HG03378 (cell line): ENCODE results near the gene SNX24.
"Not testable (repeated sequence)": the region's sequence is repeated elsewhere in the genome, so short reads cannot be mapped to it uniquely, and the experiment has no call there.

Experiments
- ATAC-seq: cut with Tn5 transposase; IDR thresholded peaks from one replicate; pipeline ENCODE4 v1.9.1; 2021; ENCODE audit warnings: mild to moderate bottlenecking, moderate library complexity; ENCODE audit not compliant: unreplicated experiment

The SNX24 gene, protein sequence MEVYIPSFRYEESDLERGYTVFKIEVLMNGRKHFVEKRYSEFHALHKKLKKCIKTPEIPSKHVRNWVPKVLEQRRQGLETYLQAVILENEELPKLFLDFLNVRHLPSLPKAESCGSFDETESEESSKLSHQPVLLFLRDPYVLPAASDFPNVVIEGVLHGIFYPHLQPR

DNA sequence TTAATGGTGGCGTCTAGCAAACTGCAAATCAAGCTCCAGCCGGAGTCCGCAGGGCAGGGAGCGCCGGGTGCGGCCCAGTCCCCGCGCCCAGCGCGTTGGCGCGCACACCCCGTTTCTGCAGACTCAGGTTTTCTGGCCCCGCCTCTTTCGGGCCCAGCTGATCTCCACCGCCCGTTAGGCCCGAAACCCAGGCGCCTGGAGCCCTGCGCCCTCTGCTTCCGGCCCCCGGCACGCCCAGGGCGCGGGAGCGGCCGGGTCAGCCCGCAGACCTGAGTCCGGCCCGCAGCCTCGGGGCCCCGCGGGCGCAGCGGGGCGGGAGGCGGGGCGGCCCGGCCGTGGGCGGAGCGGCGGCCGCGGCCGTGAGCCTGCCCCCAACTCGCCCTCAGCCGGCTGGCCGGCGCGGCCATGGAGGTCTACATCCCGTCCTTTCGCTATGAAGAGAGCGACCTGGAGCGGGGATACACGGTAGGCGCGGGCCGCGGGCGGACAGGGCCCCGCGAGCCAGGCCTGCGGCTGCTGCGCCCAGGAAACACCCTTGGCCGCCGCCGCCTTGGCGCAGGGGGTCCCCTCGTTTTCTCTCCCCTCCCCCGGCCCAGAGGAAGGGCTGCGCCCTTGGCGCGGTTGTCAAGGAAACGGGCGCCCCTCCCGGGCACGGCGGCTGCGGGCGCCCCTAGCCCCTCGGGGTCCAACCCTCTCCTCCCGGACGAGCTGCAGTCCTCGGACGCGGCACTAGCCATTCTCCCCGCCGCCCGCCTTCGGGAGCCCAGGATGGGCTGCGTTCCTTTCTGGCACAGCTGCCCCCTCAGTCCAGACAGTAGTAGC lies at the start of gene SNX24:
Gene SNX24 (plus strand): TSS at position 385 of the 822 bp plus-strand sequence. CDS start 21 bp downstream, at position 406.
- ATAC-seq = peak; percentile 83

DNA sequence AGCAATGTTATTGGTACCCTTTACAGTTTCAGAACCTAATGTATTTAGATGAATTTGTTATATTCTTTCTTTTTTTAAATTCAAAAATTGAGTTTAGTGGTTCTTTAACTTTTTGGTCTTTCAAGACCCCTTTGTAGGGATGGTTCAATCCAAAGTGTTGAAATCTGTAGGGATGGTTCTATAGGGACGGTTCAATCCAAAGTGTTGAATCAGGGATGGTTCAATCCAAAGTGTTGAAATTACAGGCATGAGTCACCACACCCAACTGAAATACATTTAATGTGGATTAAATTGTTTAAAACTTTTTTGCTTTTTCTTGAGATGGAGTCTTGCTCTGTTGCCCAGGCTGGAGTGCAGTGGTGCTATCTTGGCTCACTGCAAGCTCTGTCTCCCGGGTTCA lies 39.9 kb upstream of the SNX24 start:
- no peak for ATAC-seq

DNA sequence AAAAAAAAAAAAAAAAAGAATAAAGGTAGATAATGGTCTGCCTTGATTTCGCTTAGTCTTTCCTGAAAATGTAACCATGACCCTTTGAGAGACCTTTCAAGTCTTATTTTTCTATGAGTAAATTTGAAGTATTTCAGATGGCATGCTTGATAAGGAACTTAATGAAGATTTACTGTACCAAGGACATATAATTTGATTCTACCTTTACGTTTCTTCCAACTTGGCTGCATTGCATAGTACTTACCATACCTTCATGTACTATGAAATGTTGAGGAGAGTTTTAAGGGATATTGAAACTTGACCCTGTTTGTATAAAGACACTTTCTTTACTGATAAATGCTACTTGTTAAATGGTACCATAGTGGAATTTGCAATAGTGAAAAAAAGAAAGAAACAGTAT lies 35.0 kb upstream of the SNX24 start:
- ATAC-seq = no peak

DNA sequence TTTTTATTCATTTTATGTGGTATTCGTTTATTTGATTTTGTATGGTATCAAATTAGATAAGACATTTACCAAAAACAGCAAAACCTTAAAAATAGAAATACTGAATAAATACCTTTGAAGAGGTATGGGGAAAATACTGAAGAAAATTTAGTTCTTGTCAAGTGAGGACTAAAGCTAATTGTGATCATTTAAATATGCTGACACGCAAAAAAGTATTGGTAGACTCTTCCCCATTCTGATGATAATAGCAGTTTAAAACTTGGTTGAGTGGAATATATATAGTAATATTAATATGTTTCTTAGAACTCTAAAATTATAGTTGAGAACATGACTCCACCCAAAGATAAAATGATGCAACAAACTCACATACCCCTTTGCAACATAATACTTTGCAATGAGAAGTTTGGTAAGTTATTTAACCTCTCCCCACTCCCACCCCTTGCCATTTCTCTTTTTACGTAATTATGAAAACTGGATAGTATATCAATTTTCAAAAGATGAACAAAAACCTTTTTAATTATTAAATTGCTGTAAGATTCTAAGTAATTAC lies 30.1 kb upstream of the SNX24 start:
- no peak for ATAC-seq

DNA sequence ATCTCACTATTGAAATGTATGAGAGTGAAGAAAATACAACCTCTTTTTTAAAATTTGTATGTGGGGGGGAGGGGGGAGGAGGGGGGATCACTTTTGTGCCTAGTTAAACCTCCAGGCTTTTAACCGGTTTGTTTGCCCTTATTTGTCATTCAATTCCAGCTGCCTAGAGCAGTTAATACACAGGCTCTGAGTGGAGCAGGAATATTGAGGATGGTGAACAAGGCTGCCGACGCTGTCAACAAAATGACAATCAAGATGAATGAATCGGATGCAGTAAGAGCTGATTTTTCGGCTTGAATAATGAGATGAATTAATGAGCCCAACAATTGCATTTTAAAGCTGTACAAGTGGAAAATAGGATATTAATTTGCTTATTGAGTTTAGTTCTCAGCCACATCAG lies 28.7 kb upstream of the SNX24 start:
- ATAC-seq = no peak

DNA sequence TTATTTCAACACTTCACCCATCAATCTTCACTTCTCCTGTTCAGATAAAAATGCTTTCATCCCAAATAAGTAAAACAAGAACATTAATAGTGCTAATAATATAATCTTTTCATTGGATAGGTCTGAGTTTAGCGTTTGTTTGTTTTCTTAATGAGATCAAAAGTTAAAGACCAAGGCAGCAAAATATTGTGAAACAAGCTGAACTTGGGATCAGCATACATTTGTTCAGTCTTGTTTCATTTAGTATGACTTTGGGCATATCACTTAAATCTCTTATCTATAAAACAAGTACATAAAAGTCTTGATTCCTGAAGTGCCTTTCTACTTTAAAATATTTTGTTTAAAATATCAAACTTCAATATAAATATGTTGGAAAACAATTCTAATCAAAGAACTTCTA lies 13.4 kb upstream of the SNX24 start:
- no peak for ATAC-seq

DNA sequence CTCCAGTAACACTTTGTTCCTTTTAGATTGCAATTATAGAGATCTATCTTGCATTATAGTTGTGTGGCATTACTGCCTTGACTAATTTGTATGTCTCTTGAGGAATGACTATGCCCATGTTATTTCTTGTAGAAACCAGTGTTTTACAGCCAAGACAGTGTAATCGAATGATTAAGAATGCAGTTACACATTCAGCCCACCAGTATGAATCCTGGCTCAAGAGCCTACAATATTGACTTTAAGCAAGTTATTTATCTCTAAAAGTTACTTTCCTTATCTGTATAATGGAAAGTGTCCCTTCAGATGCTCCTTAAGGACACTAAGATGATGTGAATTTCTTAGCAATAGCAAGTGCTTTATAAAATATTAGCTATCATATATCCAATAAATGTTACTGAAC lies 9.7 kb upstream of the SNX24 start:
- ATAC-seq = no peak

DNA sequence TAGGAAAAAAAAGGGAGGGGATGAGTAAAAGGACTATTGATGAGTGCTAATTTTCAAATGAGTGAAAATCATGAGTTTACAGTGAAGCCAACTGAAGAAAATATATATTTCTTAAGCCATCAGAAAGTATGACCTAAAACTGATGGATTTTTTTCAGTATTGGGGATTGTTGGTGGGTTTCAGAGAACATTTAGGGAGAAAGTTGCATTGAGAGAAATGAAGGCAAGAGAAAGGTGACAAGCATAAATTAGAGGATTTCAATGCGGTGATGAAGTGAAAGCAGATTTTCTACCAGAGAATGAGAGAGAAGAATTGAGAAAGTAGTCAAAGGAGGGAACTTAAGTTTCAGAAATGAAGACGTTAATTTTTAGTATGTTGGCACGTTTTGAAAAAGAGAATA lies 8.5 kb upstream of the SNX24 start:
- no peak for ATAC-seq

DNA sequence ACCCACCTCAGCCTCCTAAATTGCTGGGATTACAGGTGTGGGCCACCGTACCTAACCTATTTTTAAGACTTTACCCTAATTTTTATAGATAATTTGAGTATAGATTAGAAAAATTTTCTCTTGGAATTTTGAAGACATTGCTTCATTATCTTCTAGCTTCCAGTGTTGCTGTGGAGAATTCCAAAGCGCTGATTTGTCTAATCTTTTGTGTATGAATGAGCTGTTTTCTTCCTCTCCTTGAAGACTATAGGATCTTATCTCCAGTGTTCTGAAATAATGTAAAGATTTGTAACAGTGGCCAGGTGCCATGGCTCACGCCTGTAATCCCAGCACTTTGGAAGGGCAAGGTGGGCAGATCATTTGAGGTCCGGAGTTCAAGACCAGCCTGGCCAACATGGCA lies 5.7 kb upstream of the SNX24 start:
- ATAC-seq = no peak

DNA sequence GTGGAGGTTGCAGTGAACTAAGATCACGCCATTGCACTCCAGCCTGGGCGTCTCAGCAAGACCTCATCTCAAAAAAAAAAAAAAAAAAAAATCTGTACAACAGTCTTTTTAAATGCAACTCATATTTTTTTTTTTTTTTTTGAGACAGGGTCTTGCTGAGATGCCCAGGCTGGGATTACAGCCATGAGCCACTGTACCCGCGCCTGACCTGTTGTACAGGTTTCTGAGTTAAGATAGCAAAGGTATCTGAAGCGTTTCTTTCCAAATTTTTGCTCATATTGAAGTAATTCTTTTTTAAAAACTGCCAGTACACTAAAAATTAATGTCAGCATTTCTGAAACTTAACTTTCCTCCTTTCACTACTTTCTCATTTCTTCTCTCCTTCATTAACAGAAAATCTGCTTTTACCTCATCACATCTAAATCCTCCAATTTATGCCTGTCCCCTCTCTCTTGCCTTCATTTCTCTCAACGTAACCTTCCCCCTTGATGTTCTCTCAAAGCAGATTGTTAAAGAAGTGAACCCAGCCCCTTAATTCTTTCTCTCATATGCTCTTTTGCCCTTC lies 3.3 kb upstream of the SNX24 start:
- no peak for ATAC-seq

DNA sequence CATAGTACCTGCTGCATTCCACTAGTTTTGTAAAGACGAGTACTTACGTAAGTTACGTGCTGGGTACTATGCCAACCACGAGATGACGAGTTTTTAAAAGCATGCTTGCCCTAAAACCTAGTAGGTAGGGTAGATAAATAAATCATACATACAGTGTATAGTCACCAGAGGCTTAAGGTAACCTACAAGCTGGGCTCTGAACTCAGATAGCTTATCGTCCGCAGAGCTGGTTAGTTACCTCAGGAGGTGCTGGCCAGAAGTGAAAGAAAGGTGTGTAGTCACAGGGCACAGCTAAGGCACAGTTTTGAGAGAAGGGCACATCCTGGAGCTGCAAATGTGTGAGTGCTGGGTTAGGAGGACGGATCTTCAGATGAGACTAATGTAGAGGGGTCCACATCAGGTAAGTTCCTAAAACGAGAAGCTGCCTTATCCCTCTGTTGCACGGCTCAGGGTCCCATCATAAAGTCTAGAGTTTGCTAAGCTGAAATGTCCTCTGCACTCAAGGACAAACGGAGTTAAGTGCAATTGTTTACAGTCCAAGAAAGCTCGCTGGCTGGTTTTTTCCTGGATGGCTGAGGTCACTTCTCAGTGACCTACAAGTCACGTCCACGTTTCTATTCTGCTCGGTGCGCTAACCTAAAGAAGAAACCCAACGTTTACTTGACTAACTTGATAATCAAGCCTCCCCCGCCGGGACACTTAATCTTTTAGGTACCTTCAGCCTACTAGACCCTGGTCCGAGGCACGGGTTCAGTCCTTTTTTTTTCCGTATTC lies 1.1 kb upstream of the SNX24 start:
- ATAC-seq = peak; percentile 2

DNA sequence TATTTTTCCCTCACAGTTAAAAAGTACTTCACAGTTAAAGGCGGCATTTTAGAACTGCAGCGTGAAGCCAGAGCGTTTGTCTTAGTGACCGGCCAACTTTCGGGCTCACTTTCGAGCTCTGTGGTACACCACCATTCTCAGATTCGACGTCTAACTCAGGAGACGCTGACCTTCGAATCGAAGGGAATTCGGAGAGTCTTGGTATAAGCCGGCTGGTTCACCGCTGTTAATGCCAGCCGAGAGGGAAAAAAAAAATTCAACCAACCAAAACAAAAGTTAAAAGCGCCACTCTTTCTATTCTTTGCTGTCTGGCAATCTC lies 544 bp upstream of the SNX24 start:
- ATAC-seq = peak; percentile 50

DNA sequence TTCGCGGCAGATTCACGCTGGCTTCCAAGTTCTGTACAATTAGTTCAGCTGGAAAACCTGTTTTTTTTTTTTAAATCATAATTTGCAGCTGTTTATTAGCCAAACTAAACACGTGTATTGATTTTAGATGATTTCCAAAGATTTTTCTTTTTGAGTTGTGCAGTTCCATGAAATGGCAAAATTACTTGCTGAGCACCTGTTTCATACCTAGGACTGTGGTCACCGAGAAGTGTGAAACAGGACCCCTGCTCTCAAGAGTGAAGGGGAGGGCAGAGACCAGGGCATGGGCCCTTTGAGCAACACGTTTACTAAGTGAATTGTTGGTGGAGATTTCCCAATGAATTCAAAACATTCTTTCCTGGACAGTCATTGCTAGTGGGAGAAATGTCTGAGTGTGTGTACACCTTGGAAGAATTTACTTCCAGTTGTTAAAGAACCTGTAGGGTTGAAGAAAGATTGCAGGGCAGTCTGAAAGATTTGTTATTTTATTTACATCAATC lies 688 bp downstream of the SNX24 start:
- no peak for ATAC-seq

DNA sequence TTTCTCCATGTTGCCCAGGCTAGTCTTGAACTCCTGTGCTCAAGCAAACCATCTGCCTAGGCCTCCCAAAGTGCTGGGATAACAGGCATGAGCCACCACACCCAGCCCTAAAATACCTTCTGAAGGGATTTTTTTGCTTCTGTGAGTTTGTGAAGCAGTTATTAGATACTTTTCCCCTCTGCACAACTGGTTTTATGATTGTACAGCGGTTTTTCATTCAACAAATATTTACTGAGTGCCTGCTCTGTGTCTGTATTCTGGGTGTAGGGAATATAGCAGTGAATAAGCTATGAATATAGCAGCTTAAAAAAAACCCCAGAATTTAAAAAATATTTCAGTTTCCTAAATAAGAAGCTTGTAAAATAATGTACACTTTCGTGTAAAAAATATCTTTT lies 2.3 kb downstream of the SNX24 start:
- ATAC-seq = no peak

DNA sequence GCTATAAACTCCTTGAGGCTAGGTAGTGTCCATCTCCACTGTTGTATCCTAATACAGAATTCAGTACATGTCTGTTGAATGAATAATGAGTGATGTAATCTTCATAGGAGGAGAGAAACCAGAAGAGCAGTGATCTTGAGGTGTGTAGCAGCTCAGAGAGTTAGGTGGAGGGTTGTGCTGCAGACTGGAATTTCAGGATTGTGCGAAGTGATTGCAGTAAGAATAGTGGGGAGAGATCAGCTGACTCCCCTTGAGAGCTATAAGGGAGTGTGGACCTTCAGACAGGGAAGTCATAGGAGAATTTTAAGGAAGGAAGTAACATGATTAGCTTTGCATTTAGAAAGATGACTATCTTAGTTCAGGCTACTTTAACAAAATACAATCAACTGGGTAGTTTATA lies 4.4 kb downstream of the SNX24 start:
- ATAC-seq = no peak

DNA sequence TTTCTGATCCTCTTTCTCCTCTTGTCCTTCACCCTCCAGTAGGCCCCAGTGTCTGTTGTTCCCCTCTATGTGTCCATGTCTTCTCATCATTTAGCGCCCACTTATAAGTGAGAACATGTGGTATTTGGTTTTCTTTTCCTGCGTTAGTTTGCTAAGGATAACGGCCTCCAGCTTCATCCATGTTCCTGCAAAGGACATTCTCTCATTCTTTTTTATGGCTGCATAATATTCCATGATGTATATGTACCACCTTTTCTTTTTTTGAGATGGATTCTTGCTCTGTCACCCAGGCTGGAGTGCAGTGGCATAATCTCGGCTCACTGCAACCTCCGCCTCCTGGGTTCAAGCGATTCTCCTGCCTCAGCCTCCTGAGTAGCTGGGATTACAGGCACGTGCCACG lies 12.1 kb downstream of the SNX24 start:
- ATAC-seq = not testable (repeated sequence)

DNA sequence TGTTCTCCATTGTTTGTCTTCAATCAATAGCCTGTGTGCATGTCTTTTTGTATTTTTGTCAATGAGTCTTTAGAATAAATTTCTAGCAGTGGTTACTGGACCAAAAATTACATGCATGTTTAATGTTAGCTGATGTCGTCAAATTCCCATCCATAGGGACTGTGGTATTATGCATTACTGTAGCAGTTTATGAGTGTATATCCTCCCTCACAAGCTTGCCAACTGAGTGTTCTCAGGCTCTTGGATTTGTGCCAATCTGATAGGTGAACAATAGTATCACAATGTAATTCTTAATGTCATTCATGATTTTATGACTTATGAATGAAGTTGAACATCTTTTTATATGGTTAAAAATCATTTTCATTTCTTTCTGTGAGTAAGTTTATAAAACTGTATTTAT lies 13.0 kb downstream of the SNX24 start:
- no peak for ATAC-seq

DNA sequence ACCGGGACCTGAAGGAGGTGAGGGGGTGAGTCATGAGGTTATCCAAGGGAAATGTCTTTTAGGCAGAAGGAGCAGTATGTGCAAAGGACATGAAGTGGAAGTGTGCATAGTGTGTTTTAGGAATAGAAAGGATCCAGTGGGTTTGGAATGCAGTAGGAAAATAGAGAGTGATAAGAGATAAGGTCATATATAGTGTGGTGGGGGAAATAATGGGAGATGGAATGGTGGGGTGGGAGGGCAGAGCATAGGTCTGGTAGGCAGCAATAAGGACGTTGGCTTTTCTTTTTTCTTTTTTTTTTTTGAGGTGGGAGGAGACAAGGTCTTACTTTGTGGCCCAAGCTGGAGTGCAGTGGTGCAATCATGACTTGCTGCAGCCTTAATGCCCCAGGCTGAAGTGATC lies 17.8 kb downstream of the SNX24 start:
- ATAC-seq = no peak

DNA sequence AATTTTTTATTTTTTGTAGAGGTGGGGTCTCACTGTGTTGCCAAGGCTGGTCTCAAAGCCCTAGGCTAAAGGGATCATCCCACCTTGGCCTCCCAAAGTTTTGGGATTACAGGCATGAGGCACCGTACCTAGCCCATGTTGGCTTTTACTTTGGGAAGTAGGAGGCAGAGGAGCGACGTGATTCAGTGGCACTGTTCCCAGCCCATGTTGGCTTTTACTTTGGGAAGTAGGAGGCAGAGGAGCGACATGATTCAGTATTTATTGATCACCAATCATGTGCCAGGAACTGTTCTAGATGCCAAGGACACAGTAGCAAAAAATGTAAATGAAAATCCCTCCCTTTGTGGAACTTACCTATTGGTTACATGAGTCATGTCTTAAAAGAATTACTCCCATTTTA lies 18.3 kb downstream of the SNX24 start:
- no peak for ATAC-seq

DNA sequence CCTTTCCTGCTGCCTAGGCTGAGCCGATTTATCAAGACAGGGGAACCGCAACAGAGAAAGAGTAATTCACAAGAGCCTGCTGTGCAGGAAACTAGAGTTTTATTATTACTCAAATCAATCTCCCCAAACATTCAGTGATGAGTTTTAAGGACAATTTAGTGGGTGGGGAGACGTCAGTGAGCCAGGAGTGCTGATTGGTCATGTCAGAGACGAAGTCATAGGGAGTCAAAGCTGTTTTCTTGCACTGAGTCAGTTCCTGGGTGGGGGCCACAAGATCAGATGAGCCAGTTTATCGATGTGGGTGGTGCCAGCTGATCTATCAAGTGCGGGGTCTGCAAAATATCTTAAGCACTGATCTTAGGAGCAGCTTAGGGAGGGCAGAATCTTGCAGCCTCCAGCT lies 19.0 kb downstream of the SNX24 start:
- ATAC-seq = no peak

DNA sequence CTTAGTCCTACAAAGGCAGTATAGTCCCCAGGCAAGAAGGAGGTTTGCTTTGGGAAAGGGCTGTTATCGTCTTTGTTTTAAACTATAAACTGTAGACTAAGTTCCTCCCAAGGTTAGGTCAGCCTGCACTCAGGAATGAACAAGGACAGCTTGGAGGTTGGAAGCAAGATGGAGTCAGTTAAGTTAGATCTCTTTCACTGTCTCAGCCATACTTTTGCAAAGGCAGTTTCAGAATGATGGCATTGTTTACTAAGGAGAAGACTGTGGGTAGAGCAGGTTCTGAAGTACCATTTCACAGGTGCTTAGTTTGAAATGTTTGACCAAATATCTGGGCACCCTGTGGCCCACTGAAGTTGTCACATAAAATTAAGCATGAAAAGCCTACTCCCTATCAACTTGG lies 19.4 kb downstream of the SNX24 start:
- no peak for ATAC-seq
